H54 (cell line): ENCODE results near the gene C4A.
"Not testable (repeated sequence)": the region's sequence is repeated elsewhere in the genome, so short reads cannot be mapped to it uniquely, and the experiment has no call there.

Experiments
- DNase-seq: peaks from one replicate; pipeline ENCODE4 v3.0.0; 2011; ENCODE audit warnings: low spot score, mixed read lengths; ENCODE audit not compliant: insufficient read length
- FAIRE-seq: peaks from 3 replicates; lab custom pipeline; 2011; peaks lifted over from hg19 to GRCh38; lab: Jason Lieb, UNC
- POLR2A ChIP-seq: IDR thresholded peaks from 2 replicates; pipeline ENCODE4 v1.6.1; 2011; ENCODE audit warnings: low read depth, mild to moderate bottlenecking, low read length

C4A gene

GRCh38 chr6:31981744-31982143 is at the start of gene C4A:
Gene C4A (plus strand): TSS chr6:31982057. CDS start chr6:31982108, 51 bp downstream.
- not testable (repeated sequence) for DNase-seq, FAIRE-seq

- DNase-seq, FAIRE-seq: not testable (repeated sequence)
These were observed 49.7 kb upstream of the C4A start for GRCh38 chr6:31932137-31932536.

- no peak for DNase-seq
- no peak for TF ChIP-seq POLR2A
- FAIRE-seq = no peak
These were observed 48.3 kb upstream of the C4A start for GRCh38 chr6:31933537-31933936.

- no peak for DNase-seq
These were observed 46.8 kb upstream of the C4A start for GRCh38 chr6:31935021-31935420.

GRCh38 chr6:31935823-31936222 is 46.0 kb upstream of the C4A start:
- FAIRE-seq = no peak
- DNase-seq = no peak
- no peak for TF ChIP-seq POLR2A

More at GRCh38 chr6:31935021-31935420, 46.8 kb upstream of the C4A start:
- no peak for TF ChIP-seq POLR2A
- FAIRE-seq = no peak

- TF ChIP-seq POLR2A = no peak
- FAIRE-seq (no peak), DNase-seq (no peak)
These were observed 41.6 kb upstream of the C4A start for GRCh38 chr6:31940256-31940664.

- no peak for TF ChIP-seq POLR2A
- FAIRE-seq = no peak
- no peak for DNase-seq
These were observed 38.1 kb upstream of the C4A start for GRCh38 chr6:31943742-31944141.

- no peak for TF ChIP-seq POLR2A
- no peak for FAIRE-seq
- no peak for DNase-seq
These were observed 36.7 kb upstream of the C4A start for GRCh38 chr6:31945154-31945506.

GRCh38 chr6:31945507-31946369 is 36.1 kb upstream of the C4A start, which contains the start of gene CFB:
Gene CFB (plus strand): TSS chr6:31946095. CDS start chr6:31946222, 127 bp downstream.
- FAIRE-seq (peak; percentile 64), DNase-seq (peak; percentile 96)
- TF ChIP-seq POLR2A = no peak

- FAIRE-seq = no peak
- DNase-seq = no peak
- no peak for TF ChIP-seq POLR2A
These were observed 35.4 kb upstream of the C4A start for GRCh38 chr6:31946370-31946885.

- TF ChIP-seq POLR2A = no peak
- no peak for FAIRE-seq
- no peak for DNase-seq
These were observed 34.7 kb upstream of the C4A start for GRCh38 chr6:31947070-31947675.

- no peak for TF ChIP-seq POLR2A
- DNase-seq (no peak), FAIRE-seq (no peak)
These were observed 34.0 kb upstream of the C4A start for GRCh38 chr6:31947864-31948263.

- FAIRE-seq (no peak), DNase-seq (no peak)
- no peak for TF ChIP-seq POLR2A
These were observed 33.6 kb upstream of the C4A start for GRCh38 chr6:31948306-31948705.

GRCh38 chr6:31948753-31949413 is 33.0 kb upstream of the C4A start:
- FAIRE-seq (no peak), DNase-seq (peak; percentile 46)
- no peak for TF ChIP-seq POLR2A
